Ovary (tissue), 3 donors: Measurements from ENCODE around the gene AP5M1.

ENCODE experiments used
- CTCF ChIP-seq, 3 donors: fragments of 450-650 bp in 2 of 3; fragments of 200-600 bp in 1 of 3; IDR thresholded peaks; one replicate each; pipeline versions ENCODE4 v1.5.1 to v1.8.0; 2016 to 2022; ENCODE audit warnings: antibody characterized with exemption in 3 of 3, mild to moderate bottlenecking in 1 of 3
- EP300 ChIP-seq: sonication (generic); formaldehyde crosslinking; IDR thresholded peaks from one replicate; pipeline ENCODE4 v1.6.1; 2017; ENCODE audit warnings: antibody characterized with exemption
- POLR2A ChIP-seq: fragments of 450-650 bp; IDR thresholded peaks from one replicate; pipeline ENCODE4 v1.6.1; 2017; ENCODE audit warnings: antibody characterized with exemption, mild to moderate bottlenecking, moderate library complexity
- donor health status: DM: no; HTN: no; CAD: no.

GRCh38 chr14:57244106-57244505, 24.7 kb upstream of the AP5M1 start:
- no peak for TF ChIP-seq POLR2A
- TF ChIP-seq CTCF (IDR thresholded peaks at IDR 0.05) = no peak
- no peak for TF ChIP-seq EP300
